Stimulated activated CD4-positive, alpha-beta T cell treated with anti-CD3 and anti-CD28 coated beads, Interleukin-12 subunit alpha, Interleukin-12 subunit beta, amount 100 ng/mL, for 24 hours (primary cell): ENCODE data around the gene CPAMD8.

Experiments used
- DNase-seq, 2 experiments: peaks; one replicate each; pipeline ENCODE4 v3.0.0-alpha.2; 2020; ENCODE audit warnings: low read depth in 2 of 2

The CPAMD8 gene

GRCh38 chr19:16892868-16893685, 133.5 kb downstream of the CPAMD8 start:
- DNase-seq, result no peak

GRCh38 chr19:16892436-16892835, 134.2 kb downstream of the CPAMD8 start:
- DNase-seq, result no peak

- DNase-seq, result no peak
Measured at GRCh38 chr19:16891696-16892382, 134.8 kb downstream of the CPAMD8 start.

- no peak for DNase-seq
Measured at GRCh38 chr19:16890461-16891184, 136.0 kb downstream of the CPAMD8 start.

GRCh38 chr19:16889883-16890460, 136.6 kb downstream of the CPAMD8 start:
- DNase-seq, result no peak

GRCh38 chr19:16889366-16889882, 137.2 kb downstream of the CPAMD8 start:
- no peak for DNase-seq

GRCh38 chr19:16888629-16889365, 137.8 kb downstream of the CPAMD8 start, which contains the start of gene F2RL3:
F2RL3 (plus strand) TSS chr19:16888999; CDS start chr19:16889190, 191 bp downstream.
- DNase-seq, result no peak

GRCh38 chr19:16887353-16888265, 139.0 kb downstream of the CPAMD8 start:
- DNase-seq, result no peak

- no peak for DNase-seq
Measured at GRCh38 chr19:16886305-16886880, 140.2 kb downstream of the CPAMD8 start.

GRCh38 chr19:16885166-16885565, 141.4 kb downstream of the CPAMD8 start:
- DNase-seq, result no peak

GRCh38 chr19:16883522-16883921, 143.1 kb downstream of the CPAMD8 start:
- no peak for DNase-seq

GRCh38 chr19:16882146-16882545, 144.5 kb downstream of the CPAMD8 start:
- no peak for DNase-seq

GRCh38 chr19:16880884-16881554, 145.6 kb downstream of the CPAMD8 start:
- DNase-seq, result no peak

- DNase-seq, result no peak
Measured at GRCh38 chr19:16878181-16878965, 148.2 kb downstream of the CPAMD8 start.

GRCh38 chr19:16877581-16877980, 149.0 kb downstream of the CPAMD8 start:
- no peak for DNase-seq

GRCh38 chr19:16876904-16877361, 149.7 kb downstream of the CPAMD8 start:
- no peak for DNase-seq

- no peak for DNase-seq
Measured at GRCh38 chr19:16875584-16876555, 150.7 kb downstream of the CPAMD8 start.
